ENCODE results near the gene ATG7.

The ATG7 gene

GRCh38 chr3:11556851-11557644 lies 284.9 kb downstream of the ATG7 start:
- peak; percentile 89 for DNase-seq

DNA sequence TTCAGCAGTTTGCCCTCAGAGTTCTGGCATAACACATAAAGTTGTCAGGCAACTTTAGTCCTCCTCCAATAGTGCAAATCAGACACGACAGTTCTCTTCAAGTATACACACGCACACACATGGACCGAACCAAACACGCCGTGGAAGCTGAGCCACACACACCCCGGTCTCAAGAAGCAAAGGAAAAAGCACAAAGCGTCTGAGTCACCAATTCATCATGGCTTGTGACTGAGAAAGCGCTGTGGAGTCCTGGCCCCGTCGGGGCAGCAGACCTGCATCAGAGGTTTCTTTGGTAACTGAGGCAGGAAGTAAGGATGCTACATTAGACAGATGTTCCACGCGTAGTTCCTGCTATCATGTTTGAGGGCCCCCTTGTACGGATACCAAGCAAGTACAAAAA lies 285.8 kb downstream of the ATG7 start:
- DNase-seq, result peak; percentile 85

- peak; percentile 54 for DNase-seq
Measured at GRCh38 chr3:11558411-11558903, 286.3 kb downstream of the ATG7 start.

- DNase-seq, result no peak
Measured at GRCh38 chr3:11558918-11559815, 287.0 kb downstream of the ATG7 start.

DNA sequence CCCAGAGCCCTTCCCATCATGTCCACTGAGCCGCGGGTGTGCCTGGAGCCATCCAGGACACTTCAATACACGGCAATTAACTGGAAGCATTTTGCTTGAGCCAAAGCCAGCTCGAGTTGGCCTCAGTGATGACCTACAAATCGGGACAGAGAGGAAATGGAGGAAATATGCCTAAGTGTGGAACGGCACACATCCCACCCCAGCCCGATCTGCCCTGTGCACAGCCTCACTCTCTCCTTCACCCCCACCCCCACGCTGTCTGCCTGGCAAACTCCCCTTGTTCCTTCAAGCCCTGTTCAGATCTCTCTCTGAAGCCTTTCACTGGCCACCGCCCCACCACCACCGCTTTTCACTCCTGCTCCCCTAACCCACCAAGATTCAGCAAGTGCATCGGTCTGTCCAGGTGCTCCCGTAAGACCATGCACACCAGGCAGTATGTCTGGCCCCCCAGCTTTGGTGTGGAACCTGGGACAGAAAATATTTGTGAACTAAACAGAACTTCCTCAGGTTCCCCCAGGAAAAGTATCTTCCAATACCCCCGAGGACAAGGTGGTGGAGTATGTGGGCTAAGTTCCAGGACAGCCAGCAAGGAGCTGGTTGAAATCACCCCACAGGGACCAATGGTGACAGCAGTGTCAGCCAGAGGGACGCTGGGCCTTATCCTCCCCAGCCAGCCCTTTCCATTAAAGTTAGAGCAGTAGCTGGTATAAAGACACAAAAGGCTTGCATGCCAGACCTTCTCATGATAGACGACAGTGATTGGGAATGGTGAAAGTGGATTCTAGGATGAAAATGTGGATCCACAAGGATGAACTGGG lies 287.8 kb downstream of the ATG7 start:
- DNase-seq, result no peak

DNA sequence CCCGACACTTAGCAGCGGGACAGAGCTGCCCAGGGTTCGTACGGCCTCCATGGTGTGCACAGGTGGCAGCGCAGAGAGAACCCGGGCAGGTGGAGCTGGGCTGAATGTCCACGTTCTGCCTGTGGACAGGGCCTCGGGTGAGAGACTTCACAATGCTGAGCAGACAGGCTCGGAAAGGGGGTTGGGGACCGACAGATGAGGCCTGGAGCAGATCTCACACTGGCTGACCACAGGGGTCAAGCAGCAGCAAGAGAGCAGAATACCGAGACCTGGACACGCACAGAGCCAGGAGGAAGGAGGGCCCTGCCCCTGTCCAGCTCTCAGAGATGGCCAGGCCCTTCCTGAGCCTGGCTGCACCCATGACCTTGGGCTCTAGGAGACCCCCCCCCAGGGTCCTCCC lies 288.5 kb downstream of the ATG7 start:
- DNase-seq, result no peak

GRCh38 chr3:11562277-11562881 lies 290.2 kb downstream of the ATG7 start:
- no peak for DNase-seq

DNA sequence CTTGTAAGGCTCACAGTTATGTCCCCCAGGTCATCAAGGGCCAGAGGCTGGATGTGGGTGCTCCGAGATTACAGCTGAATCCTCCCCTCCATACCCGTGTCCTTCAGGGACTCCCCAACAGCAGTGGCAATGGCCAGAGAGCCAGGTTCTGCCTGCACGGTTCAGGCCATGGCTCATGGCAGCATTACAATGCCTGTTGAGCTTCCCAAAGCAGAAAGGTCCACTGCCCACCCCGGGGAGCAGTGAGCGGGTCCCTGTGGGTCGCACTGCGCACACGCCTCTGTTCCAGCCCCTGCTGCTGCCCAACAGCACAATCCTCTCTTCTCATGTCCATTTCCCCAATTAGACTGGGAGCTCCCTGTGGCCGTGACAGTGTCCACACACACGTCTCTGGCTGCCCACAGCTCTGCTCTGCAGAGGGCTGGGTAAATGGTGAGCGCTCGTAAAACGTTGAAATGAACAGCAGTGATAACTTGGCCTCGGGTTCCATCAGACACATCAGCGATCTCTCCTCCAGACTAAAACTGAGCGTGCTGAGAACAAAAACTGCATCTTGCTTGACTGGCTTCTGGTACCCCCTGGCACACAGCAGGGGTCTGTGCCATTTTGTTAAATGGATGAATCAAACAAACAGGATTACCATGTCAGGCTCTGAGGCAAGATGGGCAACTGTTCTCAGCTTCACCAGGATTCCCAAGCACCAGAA lies 291.1 kb downstream of the ATG7 start:
- DNase-seq, result no peak

DNA sequence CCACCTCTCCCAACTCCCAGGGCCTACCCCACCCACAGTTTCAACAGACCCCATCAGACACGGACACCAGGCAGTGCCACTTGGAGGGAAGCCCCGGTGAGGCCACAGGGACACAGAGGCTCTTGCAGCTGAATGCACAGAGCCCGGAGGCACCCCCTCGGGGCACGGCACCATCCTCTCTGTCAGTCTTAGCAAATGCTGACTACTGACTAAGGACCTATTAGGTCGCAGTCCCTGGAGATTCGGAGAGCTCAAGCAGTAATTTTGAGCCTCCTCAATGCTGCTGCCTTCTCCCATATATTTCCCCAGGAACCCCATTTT lies 291.6 kb downstream of the ATG7 start:
- DNase-seq, result no peak

DNA sequence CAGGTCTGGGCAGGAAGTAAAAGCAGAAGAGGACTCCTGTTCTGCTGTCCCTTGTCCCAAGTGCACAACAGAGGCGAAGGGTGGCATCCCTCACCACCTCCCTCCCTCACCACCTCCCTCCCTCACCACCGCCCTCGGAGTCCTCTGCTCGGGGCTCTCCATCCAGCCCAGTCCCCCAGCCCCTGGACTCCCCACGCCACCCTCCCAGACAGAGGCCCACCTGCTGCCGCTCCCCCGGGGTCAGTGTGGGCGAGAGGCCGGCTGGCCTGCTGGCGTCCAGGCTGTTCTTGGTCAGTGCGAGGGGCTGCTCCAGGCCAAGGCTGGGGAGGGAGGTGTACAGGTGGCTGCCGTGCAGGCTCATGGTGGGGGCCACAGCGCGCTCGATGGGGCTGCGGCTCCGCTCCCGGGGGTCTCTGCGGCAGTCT lies 292.4 kb downstream of the ATG7 start:
- no peak for DNase-seq

- DNase-seq, result no peak
Measured at GRCh38 chr3:11565072-11565471, 292.9 kb downstream of the ATG7 start.

- DNase-seq, result no peak
Measured at GRCh38 chr3:11565492-11565891, 293.3 kb downstream of the ATG7 start.

DNA sequence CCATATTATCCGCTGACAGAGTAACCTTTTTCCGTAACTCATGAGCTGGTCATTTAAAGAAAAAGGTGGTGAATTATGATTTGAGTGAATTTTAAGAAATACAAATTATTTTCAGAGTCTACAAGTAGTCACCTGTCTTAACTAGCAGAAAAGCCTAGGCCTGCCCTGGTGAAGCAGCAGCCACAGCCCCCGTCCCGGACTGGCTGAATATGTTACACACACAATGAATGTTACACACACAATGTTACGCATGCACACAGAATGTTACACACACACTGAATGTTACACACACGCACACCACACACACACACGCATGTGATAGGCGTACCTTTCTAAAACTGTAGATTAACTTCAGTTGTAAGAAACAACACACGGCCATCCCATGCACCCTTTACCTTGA lies 293.7 kb downstream of the ATG7 start:
- no peak for DNase-seq

- DNase-seq, result no peak
Measured at GRCh38 chr3:11566478-11566877, 294.3 kb downstream of the ATG7 start.

GRCh38 chr3:11566916-11567315 lies 294.7 kb downstream of the ATG7 start:
- DNase-seq, result no peak

DNA sequence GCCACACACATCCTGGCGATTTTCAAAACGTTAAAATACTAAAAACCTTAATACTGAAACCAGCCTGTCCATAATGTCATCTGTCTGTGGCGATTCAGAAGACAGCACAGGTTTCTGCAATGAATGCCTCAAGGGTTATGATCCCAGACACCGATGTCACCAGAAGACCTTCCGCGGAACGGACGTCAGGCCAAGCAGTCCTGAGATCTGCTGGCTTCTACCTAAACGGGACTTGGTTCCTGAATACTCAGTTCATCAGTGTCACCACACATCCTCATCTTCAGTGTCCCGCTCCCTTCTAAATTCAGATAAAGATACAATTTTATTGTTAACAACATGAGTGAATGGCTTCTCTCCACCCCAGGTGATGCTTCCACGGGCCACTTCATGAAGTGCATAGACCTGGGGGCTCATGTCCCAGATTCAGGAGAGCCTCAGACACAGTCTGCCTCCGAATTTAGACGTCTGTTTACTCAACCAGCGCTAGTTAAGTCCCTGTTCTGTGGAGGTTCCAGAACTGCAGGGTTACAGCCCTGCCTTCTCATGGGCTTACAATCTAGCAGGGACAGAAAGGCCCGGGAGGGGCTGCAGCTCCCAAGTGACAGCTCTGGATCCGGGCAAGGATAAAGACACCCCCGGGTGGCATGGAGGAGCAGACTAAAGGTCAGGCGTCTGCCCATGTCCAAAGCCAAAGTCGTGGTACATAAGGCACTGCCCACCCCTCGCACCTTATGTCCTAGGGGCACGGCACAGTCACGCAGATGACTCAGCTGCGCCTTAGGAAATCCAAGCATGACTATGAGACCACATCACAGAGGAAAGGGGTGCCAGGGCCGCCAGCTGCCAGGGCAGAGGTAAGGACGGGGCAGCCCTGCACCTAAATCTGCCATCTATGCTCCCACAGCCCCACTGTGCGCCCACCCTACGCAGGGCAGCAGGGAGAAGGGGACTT lies 295.6 kb downstream of the ATG7 start:
- peak; percentile 54 for DNase-seq

GRCh38 chr3:11568503-11569155 lies 296.4 kb downstream of the ATG7 start:
- peak; percentile 90 for DNase-seq

- no peak for DNase-seq
Measured at GRCh38 chr3:11569156-11569741, 297.1 kb downstream of the ATG7 start.

GRCh38 chr3:11570251-11570650 lies 298.1 kb downstream of the ATG7 start:
- DNase-seq, result no peak
